Activated T-cell treated with anti-CD3 and anti-CD28 coated beads, Interleukin-2, amount 50 U/mL, for 72 hours (primary cell): Measurements from ENCODE around the gene CMTM5. TPM values are rescaled to one million over a fixed set of nuclear protein-coding genes. Genes with fewer than 3 reads are reported as not detected.
"Not testable (repeated sequence)": the region's sequence is repeated elsewhere in the genome, so short reads cannot be mapped to it uniquely, and the experiment has no call there.

Experiments used
- ATAC-seq, 2 donors: fragments of 150-1000 bp; cut with Tn5 transposase; replicated peaks in 1 of 2; 2 replicates each; pipeline ENCODE4 v1.10.0; 2021; ENCODE audit warnings: moderate library complexity in 2 of 2, mild to moderate bottlenecking in 1 of 2
- DNase-seq, 2 donors: peaks; one replicate each; pipeline ENCODE4 v3.0.0; 2021 to 2022; ENCODE audit warnings: mixed read lengths in 1 of 2
- H3K27ac Mint-ChIP-seq: one replicate; pipeline ENCODE4 v1.8.0; 2022; ENCODE audit warnings: mild to moderate bottlenecking, moderate library complexity, mixed read lengths
- H3K27me3 Mint-ChIP-seq: one replicate; pipeline ENCODE4 v1.8.0; 2022; ENCODE audit warnings: low read depth, mixed read lengths
- H3K36me3 Mint-ChIP-seq, 2 donors: one replicate each; pipeline ENCODE4 v1.8.0; 2022; ENCODE audit warnings: mixed read lengths in 2 of 2, mild to moderate bottlenecking in 1 of 2; ENCODE audit not compliant: insufficient read depth in 2 of 2
- H3K4me1 Mint-ChIP-seq: one replicate; pipeline ENCODE4 v1.8.0; 2022; ENCODE audit warnings: low read depth, mixed read lengths
- H3K4me3 Mint-ChIP-seq, 2 donors: one replicate each; pipeline ENCODE4 v1.8.0; 2022; ENCODE audit warnings: mild to moderate bottlenecking in 2 of 2, mixed read lengths in 2 of 2, moderate library complexity in 2 of 2
- H3K9me3 Mint-ChIP-seq, 2 donors: one replicate each; pipeline ENCODE4 v1.8.0; 2022; ENCODE audit warnings: mixed read lengths in 2 of 2
- total RNA-seq, 2 donors: library from RNA; stranded (reverse); gene quantifications; one replicate each; pipeline ENCODE4 v1.2.3, GENCODE V29; 2022

CMTM5 gene
- total RNA-seq, 2 donors from 2014 or later = 0.30 TPM; not detected in 1

- ATAC-seq, H3K9me3 Mint-ChIP-seq, H3K27ac Mint-ChIP-seq, H3K27me3 Mint-ChIP-seq, H3K36me3 Mint-ChIP-seq, H3K4me1 Mint-ChIP-seq, H3K4me3 Mint-ChIP-seq, DNase-seq: not testable (repeated sequence)
Observed at GRCh38 chr14:23400496-23401149, 23.8 kb downstream of the CMTM5 start.

DNA sequence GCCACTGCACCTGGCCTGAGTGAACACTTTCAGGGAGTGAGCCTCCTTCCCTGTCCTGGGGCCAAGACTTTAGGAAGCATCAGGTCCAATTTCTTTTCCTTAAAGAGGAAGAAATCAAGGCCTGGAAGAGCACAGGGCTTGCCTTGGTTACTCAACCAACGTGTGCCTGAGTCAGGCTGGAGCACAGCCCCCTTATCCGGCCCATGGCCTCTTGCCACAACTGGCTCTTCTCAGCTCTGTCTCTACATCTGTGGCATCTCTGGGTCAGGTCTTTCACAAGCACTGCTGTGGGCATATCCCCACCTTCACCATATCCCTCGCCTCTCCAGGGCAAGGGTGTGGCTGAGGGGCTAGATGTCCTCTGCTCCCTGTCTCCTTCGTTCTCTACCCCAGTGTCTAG lies 24.4 kb downstream of the CMTM5 start:
- ATAC-seq = no peak
- Mint-ChIP-seq H3K36me3 (no peaks in the 10 kb centered on the region), H3K27me3 (peaks cover 9% of the 10 kb centered on the region), H3K9me3 (no peaks in the 10 kb centered on the region), H3K4me1 (no peaks in the 10 kb centered on the region), H3K27ac (no peak overlapping the region), H3K4me3 (no peak overlapping the region)
- DNase-seq = no peak

GRCh38 chr14:23402296-23403138 lies 25.7 kb downstream of the CMTM5 start:
- no peak overlapping the region for H3K4me3 Mint-ChIP-seq
- H3K4me1 Mint-ChIP-seq = no peaks in the 10 kb centered on the region
- DNase-seq (no peak), ATAC-seq (no peak)
- peaks cover 9% of the 10 kb centered on the region for H3K27me3 Mint-ChIP-seq
- H3K36me3 Mint-ChIP-seq = no peaks in the 10 kb centered on the region
- H3K9me3 Mint-ChIP-seq = no peaks in the 10 kb centered on the region
- no peak overlapping the region for H3K27ac Mint-ChIP-seq

- Mint-ChIP-seq H3K36me3 (no peaks in the 10 kb centered on the region), H3K4me3 (no peak overlapping the region), H3K9me3 (no peaks in the 10 kb centered on the region), H3K27ac (no peak overlapping the region), H3K27me3 (peaks cover 9% of the 10 kb centered on the region), H3K4me1 (no peaks in the 10 kb centered on the region)
- ATAC-seq (no peak), DNase-seq (no peak)
Observed at GRCh38 chr14:23403139-23403438, 26.2 kb downstream of the CMTM5 start.

GRCh38 chr14:23403908-23404307 lies 27.1 kb downstream of the CMTM5 start:
- H3K36me3 Mint-ChIP-seq = no peaks in the 10 kb centered on the region
- peaks cover 12% of the 10 kb centered on the region for H3K27me3 Mint-ChIP-seq
- no peak overlapping the region for H3K27ac Mint-ChIP-seq
- DNase-seq = no peak
- ATAC-seq = no peak
- H3K4me1 Mint-ChIP-seq = no peaks in the 10 kb centered on the region
- H3K9me3 Mint-ChIP-seq = no peaks in the 10 kb centered on the region
- no peak overlapping the region for H3K4me3 Mint-ChIP-seq

GRCh38 chr14:23404331-23404900 lies 27.6 kb downstream of the CMTM5 start:
- DNase-seq = no peak
- Mint-ChIP-seq H3K4me3 (no peak overlapping the region), H3K36me3 (no peaks in the 10 kb centered on the region), H3K27ac (no peak overlapping the region), H3K9me3 (no peaks in the 10 kb centered on the region), H3K27me3 (peaks cover 14% of the 10 kb centered on the region), H3K4me1 (no peaks in the 10 kb centered on the region)
- ATAC-seq = no peak

DNA sequence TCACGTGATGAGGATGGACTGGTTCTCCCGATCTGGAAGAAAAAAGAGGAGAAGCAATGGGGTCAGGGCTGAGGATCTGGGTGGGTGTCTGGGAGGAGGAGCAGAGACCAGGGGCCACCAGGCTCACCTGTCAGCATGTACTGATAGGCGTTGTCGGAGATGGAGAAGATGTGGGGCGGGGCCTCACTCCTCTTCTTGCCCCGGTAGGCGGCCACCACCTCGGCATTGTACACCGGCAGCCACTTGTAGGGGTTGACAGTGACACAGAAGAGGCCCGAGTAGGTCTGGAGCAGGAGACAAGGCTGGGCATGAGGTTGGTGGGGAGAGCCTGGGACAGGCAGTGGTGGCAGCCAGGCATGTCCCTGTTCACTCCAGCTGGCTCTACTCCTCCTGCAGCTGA lies 28.2 kb downstream of the CMTM5 start:
- ATAC-seq (no peak), DNase-seq (no peak)
- Mint-ChIP-seq H3K36me3 (no peaks in the 10 kb centered on the region), H3K27ac (no peak overlapping the region), H3K9me3 (no peaks in the 10 kb centered on the region), H3K4me3 (no peak overlapping the region), H3K27me3 (peaks cover 14% of the 10 kb centered on the region), H3K4me1 (no peaks in the 10 kb centered on the region)

- ATAC-seq = no peak
- Mint-ChIP-seq H3K36me3 (no peaks in the 10 kb centered on the region), H3K4me3 (no peak overlapping the region), H3K27ac (no peak overlapping the region), H3K9me3 (no peaks in the 10 kb centered on the region), H3K4me1 (no peaks in the 10 kb centered on the region), H3K27me3 (peaks cover 14% of the 10 kb centered on the region)
- DNase-seq = no peak
Observed at GRCh38 chr14:23405516-23406025, 28.7 kb downstream of the CMTM5 start.

GRCh38 chr14:23406244-23406643 lies 29.4 kb downstream of the CMTM5 start:
- ATAC-seq (no peak), DNase-seq (no peak)
- no peak overlapping the region for H3K4me3 Mint-ChIP-seq
- no peaks in the 10 kb centered on the region for H3K36me3 Mint-ChIP-seq
- H3K9me3 Mint-ChIP-seq = no peaks in the 10 kb centered on the region
- peaks cover 14% of the 10 kb centered on the region for H3K27me3 Mint-ChIP-seq
- no peaks in the 10 kb centered on the region for H3K4me1 Mint-ChIP-seq
- no peak overlapping the region for H3K27ac Mint-ChIP-seq

- Mint-ChIP-seq H3K27ac (no peak overlapping the region), H3K27me3 (peaks cover 14% of the 10 kb centered on the region), H3K4me3 (no peak overlapping the region), H3K36me3 (no peaks in the 10 kb centered on the region), H3K9me3 (no peaks in the 10 kb centered on the region), H3K4me1 (no peaks in the 10 kb centered on the region)
- no peak for ATAC-seq
- no peak for DNase-seq
Observed at GRCh38 chr14:23406725-23407355, 30.0 kb downstream of the CMTM5 start.

DNA sequence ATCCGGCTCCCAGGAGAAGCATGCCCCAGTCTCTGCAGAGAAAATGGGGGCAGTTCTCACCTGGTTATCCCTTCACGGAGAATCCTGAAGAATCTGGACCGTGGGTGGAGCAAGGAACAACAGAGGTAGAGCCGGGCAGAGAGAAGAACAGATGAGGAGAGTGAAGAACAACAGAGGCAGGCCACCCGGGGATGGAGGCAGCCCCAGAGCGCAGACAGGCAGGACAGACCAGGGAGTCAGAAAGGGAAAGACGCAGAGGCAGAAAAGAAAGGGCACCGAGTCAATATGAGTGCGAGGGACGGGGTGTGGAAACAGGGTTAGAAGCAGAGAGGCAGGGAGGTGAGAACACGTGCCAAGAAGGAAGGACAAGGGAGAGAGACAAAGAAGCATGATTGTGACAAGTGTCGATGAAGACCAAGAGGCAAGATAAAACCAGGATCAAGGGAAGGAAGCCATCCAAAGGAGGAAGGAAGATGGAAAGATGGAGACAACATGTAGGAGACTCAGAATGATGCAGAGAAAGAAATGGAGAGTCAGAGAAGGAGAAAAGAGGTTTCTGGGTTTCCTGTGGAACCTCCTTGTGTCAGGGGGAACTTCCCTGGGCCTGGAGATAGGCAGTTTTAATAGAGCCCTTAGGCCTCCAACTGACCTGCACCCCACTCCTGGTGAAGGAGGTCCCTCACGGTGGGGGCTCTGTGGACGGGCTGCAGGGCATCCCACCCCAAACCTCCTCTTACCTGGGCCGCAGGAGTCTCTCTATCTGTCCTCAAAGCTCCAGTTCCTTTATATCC lies 30.9 kb downstream of the CMTM5 start, which contains the start of gene MYH6:
Gene MYH6 (minus strand): TSS at position 758 of the 791 bp plus-strand sequence. CDS start 1,050 bp downstream, outside the sequence.
- peaks cover 11% of the 10 kb centered on the region for H3K27me3 Mint-ChIP-seq
- no peak within 1 kb of the TSS for H3K4me3 Mint-ChIP-seq
- DNase-seq (no peak), ATAC-seq (no peak)
- no peaks in the 10 kb centered on the region for H3K9me3 Mint-ChIP-seq
- no peak within 1 kb of the TSS for H3K27ac Mint-ChIP-seq
- H3K36me3 Mint-ChIP-seq = no peaks in the 10 kb centered on the region
- no peaks in the 10 kb centered on the region for H3K4me1 Mint-ChIP-seq

DNA sequence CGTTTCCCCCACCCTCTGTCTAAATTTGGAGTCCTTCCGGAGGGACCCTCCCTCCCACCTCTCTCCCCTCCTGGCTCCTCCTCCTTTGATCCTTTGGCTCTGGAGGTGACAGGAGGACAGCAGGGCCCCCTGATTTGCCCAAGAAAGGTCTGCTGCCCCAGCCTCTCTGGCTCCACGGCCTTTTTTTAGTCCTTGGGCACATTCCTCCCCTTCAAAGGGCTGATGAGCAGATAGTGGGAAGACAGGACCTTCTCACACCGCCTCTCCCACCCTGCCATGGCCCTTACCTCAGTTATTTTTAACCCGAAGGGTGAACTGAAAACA lies 31.4 kb downstream of the CMTM5 start:
- Mint-ChIP-seq H3K27ac (no peak overlapping the region), H3K27me3 (peaks cover 6% of the 10 kb centered on the region), H3K9me3 (no peaks in the 10 kb centered on the region), H3K4me3 (no peak overlapping the region), H3K36me3 (no peaks in the 10 kb centered on the region), H3K4me1 (no peaks in the 10 kb centered on the region)
- DNase-seq = no peak
- ATAC-seq = no peak
